ENCODE results near the gene CACNA1D. TPM values are rescaled to one million over a fixed set of nuclear protein-coding genes. Genes with fewer than 3 reads are reported as not detected.

Gene CACNA1D
- total RNA-seq, 1 donor from 2014 or later = 6.3 TPM

- no peak overlapping the region for H3K27ac Mint-ChIP-seq
- peaks cover 54% of the 10 kb centered on the region for H3K27me3 Mint-ChIP-seq
- no peak for DNase-seq (ENCODE audit: low spot score, unreplicated experiment)
- no peak for TF ChIP-seq CTCF (IDR thresholded peaks at IDR 0.05; ENCODE audit: unreplicated experiment)
- peaks cover 10% of the 10 kb centered on the region for H3K4me1 Mint-ChIP-seq (ENCODE audit: low read depth)
- H3K36me3 Mint-ChIP-seq (ENCODE audit: insufficient read depth) = no peaks in the 10 kb centered on the region
- H3K4me3 Mint-ChIP-seq (ENCODE audit: low read depth) = no peak overlapping the region
- no peaks in the 10 kb centered on the region for H3K9me3 Mint-ChIP-seq (ENCODE audit: low read depth)
Observed at GRCh38 chr3:53691885-53692284, 197.5 kb downstream of the CACNA1D start.

- Mint-ChIP-seq H3K36me3 (ENCODE audit: insufficient read depth) (no peaks in the 10 kb centered on the region), H3K27ac (no peak overlapping the region), H3K4me3 (ENCODE audit: low read depth) (no peak overlapping the region), H3K4me1 (ENCODE audit: low read depth) (peaks cover 10% of the 10 kb centered on the region), H3K27me3 (peaks cover 50% of the 10 kb centered on the region), H3K9me3 (ENCODE audit: low read depth) (no peaks in the 10 kb centered on the region)
- TF ChIP-seq CTCF (IDR thresholded peaks at IDR 0.05; ENCODE audit: unreplicated experiment) = no peak
- DNase-seq (ENCODE audit: low spot score, unreplicated experiment) = no peak
Observed at GRCh38 chr3:53693451-53693850, 199.0 kb downstream of the CACNA1D start.

- H3K4me1 Mint-ChIP-seq (ENCODE audit: low read depth) = peaks cover 8% of the 10 kb centered on the region
- no peaks in the 10 kb centered on the region for H3K36me3 Mint-ChIP-seq (ENCODE audit: insufficient read depth)
- TF ChIP-seq CTCF (IDR thresholded peaks at IDR 0.05; ENCODE audit: unreplicated experiment) = no peak
- H3K27me3 Mint-ChIP-seq = peaks cover 47% of the 10 kb centered on the region
- no peak overlapping the region for H3K4me3 Mint-ChIP-seq (ENCODE audit: low read depth)
- DNase-seq (ENCODE audit: low spot score, unreplicated experiment) = no peak
- H3K9me3 Mint-ChIP-seq (ENCODE audit: low read depth) = no peaks in the 10 kb centered on the region
- H3K27ac Mint-ChIP-seq = no peak overlapping the region
Observed at GRCh38 chr3:53694046-53694445, 199.6 kb downstream of the CACNA1D start.

GRCh38 chr3:53694666-53695323 is 200.4 kb downstream of the CACNA1D start:
- Mint-ChIP-seq H3K4me3 (ENCODE audit: low read depth) (no peak overlapping the region), H3K27ac (no peak overlapping the region), H3K9me3 (ENCODE audit: low read depth) (no peaks in the 10 kb centered on the region), H3K27me3 (peaks cover 45% of the 10 kb centered on the region), H3K36me3 (ENCODE audit: insufficient read depth) (no peaks in the 10 kb centered on the region), H3K4me1 (ENCODE audit: low read depth) (peaks cover 5% of the 10 kb centered on the region)
- no peak for TF ChIP-seq CTCF (IDR thresholded peaks at IDR 0.05; ENCODE audit: unreplicated experiment)
- DNase-seq (ENCODE audit: low spot score, unreplicated experiment) = no peak

- no peaks in the 10 kb centered on the region for H3K9me3 Mint-ChIP-seq (ENCODE audit: low read depth)
- no peak overlapping the region for H3K27ac Mint-ChIP-seq
- no peaks in the 10 kb centered on the region for H3K36me3 Mint-ChIP-seq (ENCODE audit: insufficient read depth)
- no peak overlapping the region for H3K4me3 Mint-ChIP-seq (ENCODE audit: low read depth)
- TF ChIP-seq CTCF (IDR thresholded peaks at IDR 0.05; ENCODE audit: unreplicated experiment) = no peak
- peaks cover 40% of the 10 kb centered on the region for H3K27me3 Mint-ChIP-seq
- peaks cover 5% of the 10 kb centered on the region for H3K4me1 Mint-ChIP-seq (ENCODE audit: low read depth)
- no peak for DNase-seq (ENCODE audit: low spot score, unreplicated experiment)
Observed at GRCh38 chr3:53695324-53695690, 200.9 kb downstream of the CACNA1D start.

All from progenitor cell of endocrine pancreas (in vitro differentiated cells).